Measurements from ENCODE around the gene SND1.

DNA sequence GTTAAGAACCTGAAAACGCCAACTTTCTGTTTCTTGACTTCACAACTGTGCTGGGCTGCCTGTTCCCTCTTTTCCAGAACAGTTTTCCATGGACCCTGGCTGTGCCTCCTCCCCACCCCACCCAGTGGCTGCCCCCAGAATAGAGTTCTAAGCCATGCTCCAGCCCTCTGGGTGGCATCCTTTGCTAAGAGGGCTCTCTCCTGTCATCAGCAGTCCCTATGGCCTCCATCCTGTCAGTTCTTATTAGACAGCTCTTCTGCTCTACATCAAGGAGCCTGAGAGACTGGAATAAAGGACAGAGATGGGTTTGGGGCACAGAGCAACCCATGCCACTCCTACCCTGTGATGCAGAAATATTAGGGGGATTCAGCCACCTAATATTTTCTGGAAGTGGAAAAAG, 393.2 kb downstream of the SND1 start:
- no peak for TF ChIP-seq NFRKB (IDR thresholded peaks at IDR 0.05)
- TF ChIP-seq TARDBP (IDR thresholded peaks at IDR 0.05), result no peak
- TF ChIP-seq SP1 (IDR thresholded peaks at IDR 0.05), result no peak
- TF ChIP-seq FOXM1 (IDR thresholded peaks at IDR 0.05; ENCODE audit: borderline replicate concordance), result no peak
- TF ChIP-seq L3MBTL2 (conservative IDR thresholded peaks at IDR 0.05), result no peak
- no peak for TF ChIP-seq ARNT (IDR thresholded peaks at IDR 0.05)
- no peak for TF ChIP-seq BHLHE40 (IDR thresholded peaks at IDR 0.05; ENCODE audit: borderline replicate concordance)
- TF ChIP-seq CTBP1 (IDR thresholded peaks at IDR 0.05; ENCODE audit: borderline replicate concordance), result no peak
